Fibroblast of skin of left quadriceps (primary cell): ENCODE data around the gene ETFB.

Experiments
- DNase-seq, 2 experiments: peaks; one replicate each; pipeline ENCODE4 v3.0.0-alpha.2; 2013; ENCODE audit warnings: low read depth in 2 of 2

The ETFB gene

DNA sequence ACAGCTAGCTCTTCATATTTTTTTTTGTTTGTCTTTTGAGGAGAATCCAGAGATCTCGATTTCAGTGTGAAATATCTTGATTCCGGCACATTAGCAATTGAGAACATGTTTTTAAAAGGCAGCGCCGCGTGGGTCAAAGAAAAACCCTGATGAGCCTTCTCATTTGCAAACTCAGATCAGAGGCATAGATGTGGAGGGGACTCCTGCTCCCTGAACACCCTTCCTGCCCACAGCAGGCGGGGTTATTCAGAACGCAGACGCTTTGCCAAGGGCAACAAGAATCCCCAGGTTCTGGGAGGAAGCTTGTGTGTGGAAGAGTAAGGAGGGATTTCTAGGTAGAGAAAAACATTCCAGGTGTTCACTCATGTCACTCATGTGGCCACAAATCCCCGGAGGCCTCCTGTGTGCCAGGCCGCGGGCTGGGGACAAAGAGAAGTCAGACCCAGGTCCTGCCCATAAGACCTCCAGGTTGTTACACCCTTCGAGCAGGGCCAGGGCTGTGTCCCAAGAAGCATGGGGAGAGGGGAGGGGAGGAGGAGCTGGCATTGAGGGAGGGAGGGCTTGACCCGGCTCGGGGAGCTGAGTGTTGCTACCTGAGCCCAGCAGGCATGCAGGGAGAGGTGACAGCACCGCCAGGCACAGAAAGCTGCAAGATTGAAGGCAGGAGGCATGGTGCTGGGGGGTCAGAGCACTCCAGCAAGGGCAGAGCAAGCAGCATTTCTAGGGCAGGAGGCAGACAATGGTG lies 70.6 kb downstream of the ETFB start:
- no peak for DNase-seq
